WTC11 (cell line): ENCODE measurements around the gene CYP46A1. TPM values are rescaled to one million over a fixed set of nuclear protein-coding genes. Genes with fewer than 3 reads are reported as not detected.

Experiments used
- CREB1 ChIP-seq: sonication (generic); formaldehyde crosslinking; IDR thresholded peaks from 2 replicates; pipeline ENCODE4 v1.8.0; 2023; ENCODE audit warnings: mild to moderate bottlenecking, missing genetic modification reagents
- FOXJ3 ChIP-seq: sonication (generic); formaldehyde crosslinking; IDR thresholded peaks from 2 replicates; pipeline ENCODE4 v1.9.0; 2021; ENCODE audit warnings: missing genetic modification reagents, mild to moderate bottlenecking, borderline replicate concordance
- GABPB1 ChIP-seq: sonication (generic); formaldehyde crosslinking; IDR thresholded peaks from 2 replicates; pipeline ENCODE4 v1.8.1; 2023; ENCODE audit warnings: mild to moderate bottlenecking, missing genetic modification reagents
- KAT7 ChIP-seq: sonication (generic); formaldehyde crosslinking; IDR thresholded peaks from 2 replicates; pipeline ENCODE4 v1.8.1; 2023; ENCODE audit warnings: missing genetic modification reagents, mild to moderate bottlenecking, borderline replicate concordance
- RORB ChIP-seq: fragments of 250-450 bp; sonication (Bioruptor Pico); IDR thresholded peaks from 2 replicates; pipeline ENCODE4 v1.9.0; 2021; ENCODE audit warnings: mild to moderate bottlenecking
- SMAD4 ChIP-seq: sonication (generic); formaldehyde crosslinking; IDR thresholded peaks from 2 replicates; pipeline ENCODE4 v1.8.0; 2022; ENCODE audit warnings: mild to moderate bottlenecking, missing genetic modification reagents
- ZBTB21 ChIP-seq: sonication (generic); formaldehyde crosslinking; IDR thresholded peaks from 2 replicates; pipeline ENCODE4 v1.8.1; 2023; ENCODE audit warnings: mild to moderate bottlenecking, missing genetic modification reagents, borderline replicate concordance
- ZNF263 ChIP-seq: sonication (generic); formaldehyde crosslinking; IDR thresholded peaks from 2 replicates; pipeline ENCODE4 v1.8.1; 2022; ENCODE audit warnings: low read depth, mild to moderate bottlenecking, moderate library complexity, missing genetic modification reagents
- ZNF396 ChIP-seq: fragments of 250-450 bp; sonication (Bioruptor Pico); IDR thresholded peaks from 2 replicates; pipeline ENCODE4 v1.8.0; 2021; ENCODE audit warnings: mild to moderate bottlenecking, moderate library complexity, borderline replicate concordance
- total RNA-seq: library from RNA; stranded (reverse); gene quantifications from 3 replicates; pipeline ENCODE4 v1.2.3, GENCODE V29; 2021
- TF ChIP-seq, protein P1 (sequence below): sonication (generic); formaldehyde crosslinking; IDR thresholded peaks from 2 replicates; pipeline ENCODE4 v1.8.1; 2022; ENCODE audit warnings: low read depth, missing genetic modification reagents, borderline replicate concordance
- TF ChIP-seq, protein P2 (sequence below): fragments of 250-450 bp; sonication (Bioruptor Pico); conservative IDR thresholded peaks from 2 replicates; pipeline ENCODE4 v1.9.0; 2021; ENCODE audit warnings: mild to moderate bottlenecking
- TF ChIP-seq, protein P3 (sequence below): sonication (generic); formaldehyde crosslinking; IDR thresholded peaks from 2 replicates; pipeline ENCODE4 v1.8.0; 2023; ENCODE audit warnings: mild to moderate bottlenecking, missing genetic modification reagents
- TF ChIP-seq, protein P4 (sequence below): fragments of 250-450 bp; sonication (Bioruptor Pico); IDR thresholded peaks from 2 replicates; pipeline ENCODE4 v1.9.0; 2021; ENCODE audit warnings: mild to moderate bottlenecking
- TF ChIP-seq, protein P5 (sequence below): sonication (generic); formaldehyde crosslinking; IDR thresholded peaks from 2 replicates; pipeline ENCODE4 v1.8.0; 2023; ENCODE audit warnings: missing genetic modification reagents
- TF ChIP-seq, protein P6 (sequence below): sonication (generic); formaldehyde crosslinking; IDR thresholded peaks from 2 replicates; pipeline ENCODE4 v1.8.1; 2023; ENCODE audit warnings: mild to moderate bottlenecking, missing genetic modification reagents
- TF ChIP-seq, protein P7 (sequence below): sonication (generic); formaldehyde crosslinking; conservative IDR thresholded peaks from 2 replicates; pipeline ENCODE4 v1.8.1; 2022; ENCODE audit warnings: mild to moderate bottlenecking, missing genetic modification reagents
- TF ChIP-seq, protein P8 (sequence below): fragments of 250-450 bp; sonication (Bioruptor Pico); IDR thresholded peaks from 2 replicates; pipeline ENCODE4 v1.9.0; 2021; ENCODE audit warnings: moderate library complexity, mild to moderate bottlenecking, inconsistent platforms, borderline replicate concordance
- TF ChIP-seq, protein P9 (sequence below): sonication (generic); formaldehyde crosslinking; IDR thresholded peaks from 2 replicates; pipeline ENCODE4 v1.8.0; 2022; ENCODE audit warnings: mild to moderate bottlenecking, missing genetic modification reagents
- TF ChIP-seq, protein P10 (sequence below): fragments of 250-450 bp; sonication (Bioruptor Pico); IDR thresholded peaks from 2 replicates; pipeline ENCODE4 v1.9.0; 2021; ENCODE audit warnings: mild to moderate bottlenecking, borderline replicate concordance

Gene CYP46A1
- total RNA-seq, 1 experiment from 2014 or later, result 0.77 TPM

DNA sequence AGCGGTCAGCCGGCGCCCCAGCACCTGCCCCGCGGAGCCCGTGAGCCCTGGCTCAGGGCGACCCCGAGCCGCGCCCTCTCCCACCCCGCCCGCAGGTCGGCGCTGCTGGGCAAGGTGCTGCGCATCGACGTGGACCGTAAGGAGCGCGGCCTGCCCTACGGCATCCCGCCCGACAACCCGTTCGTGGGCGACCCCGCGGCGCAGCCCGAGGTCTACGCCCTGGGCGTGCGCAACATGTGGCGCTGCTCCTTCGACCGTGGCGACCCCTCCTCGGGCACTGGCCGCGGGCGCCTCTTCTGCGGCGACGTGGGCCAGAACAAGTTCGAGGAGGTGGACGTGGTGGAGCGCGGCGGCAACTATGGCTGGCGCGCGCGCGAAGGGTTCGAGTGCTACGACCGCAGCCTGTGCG is 24.8 kb upstream of the CYP46A1 start (continued):
- TF ChIP-seq, protein P1, sequence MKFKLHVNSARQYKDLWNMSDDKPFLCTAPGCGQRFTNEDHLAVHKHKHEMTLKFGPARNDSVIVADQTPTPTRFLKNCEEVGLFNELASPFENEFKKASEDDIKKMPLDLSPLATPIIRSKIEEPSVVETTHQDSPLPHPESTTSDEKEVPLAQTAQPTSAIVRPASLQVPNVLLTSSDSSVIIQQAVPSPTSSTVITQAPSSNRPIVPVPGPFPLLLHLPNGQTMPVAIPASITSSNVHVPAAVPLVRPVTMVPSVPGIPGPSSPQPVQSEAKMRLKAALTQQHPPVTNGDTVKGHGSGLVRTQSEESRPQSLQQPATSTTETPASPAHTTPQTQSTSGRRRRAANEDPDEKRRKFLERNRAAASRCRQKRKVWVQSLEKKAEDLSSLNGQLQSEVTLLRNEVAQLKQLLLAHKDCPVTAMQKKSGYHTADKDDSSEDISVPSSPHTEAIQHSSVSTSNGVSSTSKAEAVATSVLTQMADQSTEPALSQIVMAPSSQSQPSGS, result 0 out of 2 replicates have a peak, but pooled peaks have one; percentile 29
- TF ChIP-seq, protein P2, sequence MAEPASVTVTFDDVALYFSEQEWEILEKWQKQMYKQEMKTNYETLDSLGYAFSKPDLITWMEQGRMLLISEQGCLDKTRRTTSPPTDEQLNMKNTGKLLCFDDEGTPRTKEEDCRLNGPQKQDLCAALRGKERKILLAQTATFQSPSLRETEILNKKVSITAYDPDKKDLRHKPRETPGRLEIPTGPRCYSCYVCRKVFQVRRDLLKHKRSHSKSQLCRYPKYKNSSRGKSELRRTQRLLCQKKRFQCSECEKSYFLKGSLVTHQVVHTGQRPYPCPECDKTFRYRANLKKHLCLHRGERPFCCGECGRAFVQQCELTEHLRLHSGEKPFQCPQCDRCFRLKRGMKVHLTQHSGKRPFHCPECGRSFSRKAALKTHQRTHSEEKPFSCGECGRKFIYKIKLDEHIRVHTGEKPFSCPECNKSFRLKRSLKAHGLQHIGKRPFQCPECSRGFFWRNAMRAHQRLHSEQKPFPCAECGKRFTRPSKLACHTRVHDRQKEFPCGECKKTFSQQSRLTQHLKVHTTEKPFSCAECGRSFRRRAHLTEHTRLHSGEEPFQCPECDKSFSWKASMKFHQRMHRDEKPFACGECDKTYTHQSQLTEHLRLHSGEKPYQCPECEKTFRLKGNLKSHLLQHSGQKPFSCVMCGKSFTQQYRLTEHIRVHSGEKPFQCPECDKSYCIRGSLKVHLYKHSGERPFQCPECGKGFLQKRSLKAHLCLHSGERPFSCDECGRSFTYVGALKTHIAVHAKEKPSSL (CRISPR knock-in tag), result no peak
- TF ChIP-seq ZNF396 (CRISPR knock-in tag) (no peak), ZNF263 (CRISPR knock-in tag) (no peak), SMAD4 (no peak), ZBTB21 (CRISPR knock-in tag) (no peak), FOXJ3 (CRISPR knock-in tag) (no peak), GABPB1 (CRISPR knock-in tag) (no peak), CREB1 (CRISPR knock-in tag) (no peak), RORB (CRISPR knock-in tag) (no peak), KAT7 (CRISPR knock-in tag) (no peak)
- TF ChIP-seq, protein P3, sequence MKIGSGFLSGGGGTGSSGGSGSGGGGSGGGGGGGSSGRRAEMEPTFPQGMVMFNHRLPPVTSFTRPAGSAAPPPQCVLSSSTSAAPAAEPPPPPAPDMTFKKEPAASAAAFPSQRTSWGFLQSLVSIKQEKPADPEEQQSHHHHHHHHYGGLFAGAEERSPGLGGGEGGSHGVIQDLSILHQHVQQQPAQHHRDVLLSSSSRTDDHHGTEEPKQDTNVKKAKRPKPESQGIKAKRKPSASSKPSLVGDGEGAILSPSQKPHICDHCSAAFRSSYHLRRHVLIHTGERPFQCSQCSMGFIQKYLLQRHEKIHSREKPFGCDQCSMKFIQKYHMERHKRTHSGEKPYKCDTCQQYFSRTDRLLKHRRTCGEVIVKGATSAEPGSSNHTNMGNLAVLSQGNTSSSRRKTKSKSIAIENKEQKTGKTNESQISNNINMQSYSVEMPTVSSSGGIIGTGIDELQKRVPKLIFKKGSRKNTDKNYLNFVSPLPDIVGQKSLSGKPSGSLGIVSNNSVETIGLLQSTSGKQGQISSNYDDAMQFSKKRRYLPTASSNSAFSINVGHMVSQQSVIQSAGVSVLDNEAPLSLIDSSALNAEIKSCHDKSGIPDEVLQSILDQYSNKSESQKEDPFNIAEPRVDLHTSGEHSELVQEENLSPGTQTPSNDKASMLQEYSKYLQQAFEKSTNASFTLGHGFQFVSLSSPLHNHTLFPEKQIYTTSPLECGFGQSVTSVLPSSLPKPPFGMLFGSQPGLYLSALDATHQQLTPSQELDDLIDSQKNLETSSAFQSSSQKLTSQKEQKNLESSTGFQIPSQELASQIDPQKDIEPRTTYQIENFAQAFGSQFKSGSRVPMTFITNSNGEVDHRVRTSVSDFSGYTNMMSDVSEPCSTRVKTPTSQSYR, result 0 out of 2 replicates have a peak, but pooled peaks have one; percentile 41
- TF ChIP-seq, protein P4, sequence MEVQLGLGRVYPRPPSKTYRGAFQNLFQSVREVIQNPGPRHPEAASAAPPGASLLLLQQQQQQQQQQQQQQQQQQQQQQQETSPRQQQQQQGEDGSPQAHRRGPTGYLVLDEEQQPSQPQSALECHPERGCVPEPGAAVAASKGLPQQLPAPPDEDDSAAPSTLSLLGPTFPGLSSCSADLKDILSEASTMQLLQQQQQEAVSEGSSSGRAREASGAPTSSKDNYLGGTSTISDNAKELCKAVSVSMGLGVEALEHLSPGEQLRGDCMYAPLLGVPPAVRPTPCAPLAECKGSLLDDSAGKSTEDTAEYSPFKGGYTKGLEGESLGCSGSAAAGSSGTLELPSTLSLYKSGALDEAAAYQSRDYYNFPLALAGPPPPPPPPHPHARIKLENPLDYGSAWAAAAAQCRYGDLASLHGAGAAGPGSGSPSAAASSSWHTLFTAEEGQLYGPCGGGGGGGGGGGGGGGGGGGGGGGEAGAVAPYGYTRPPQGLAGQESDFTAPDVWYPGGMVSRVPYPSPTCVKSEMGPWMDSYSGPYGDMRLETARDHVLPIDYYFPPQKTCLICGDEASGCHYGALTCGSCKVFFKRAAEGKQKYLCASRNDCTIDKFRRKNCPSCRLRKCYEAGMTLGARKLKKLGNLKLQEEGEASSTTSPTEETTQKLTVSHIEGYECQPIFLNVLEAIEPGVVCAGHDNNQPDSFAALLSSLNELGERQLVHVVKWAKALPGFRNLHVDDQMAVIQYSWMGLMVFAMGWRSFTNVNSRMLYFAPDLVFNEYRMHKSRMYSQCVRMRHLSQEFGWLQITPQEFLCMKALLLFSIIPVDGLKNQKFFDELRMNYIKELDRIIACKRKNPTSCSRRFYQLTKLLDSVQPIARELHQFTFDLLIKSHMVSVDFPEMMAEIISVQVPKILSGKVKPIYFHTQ (CRISPR knock-in tag), result no peak
- TF ChIP-seq, protein P5, sequence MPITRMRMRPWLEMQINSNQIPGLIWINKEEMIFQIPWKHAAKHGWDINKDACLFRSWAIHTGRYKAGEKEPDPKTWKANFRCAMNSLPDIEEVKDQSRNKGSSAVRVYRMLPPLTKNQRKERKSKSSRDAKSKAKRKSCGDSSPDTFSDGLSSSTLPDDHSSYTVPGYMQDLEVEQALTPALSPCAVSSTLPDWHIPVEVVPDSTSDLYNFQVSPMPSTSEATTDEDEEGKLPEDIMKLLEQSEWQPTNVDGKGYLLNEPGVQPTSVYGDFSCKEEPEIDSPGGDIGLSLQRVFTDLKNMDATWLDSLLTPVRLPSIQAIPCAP (CRISPR knock-in tag), result no peak
- TF ChIP-seq, protein P6, sequence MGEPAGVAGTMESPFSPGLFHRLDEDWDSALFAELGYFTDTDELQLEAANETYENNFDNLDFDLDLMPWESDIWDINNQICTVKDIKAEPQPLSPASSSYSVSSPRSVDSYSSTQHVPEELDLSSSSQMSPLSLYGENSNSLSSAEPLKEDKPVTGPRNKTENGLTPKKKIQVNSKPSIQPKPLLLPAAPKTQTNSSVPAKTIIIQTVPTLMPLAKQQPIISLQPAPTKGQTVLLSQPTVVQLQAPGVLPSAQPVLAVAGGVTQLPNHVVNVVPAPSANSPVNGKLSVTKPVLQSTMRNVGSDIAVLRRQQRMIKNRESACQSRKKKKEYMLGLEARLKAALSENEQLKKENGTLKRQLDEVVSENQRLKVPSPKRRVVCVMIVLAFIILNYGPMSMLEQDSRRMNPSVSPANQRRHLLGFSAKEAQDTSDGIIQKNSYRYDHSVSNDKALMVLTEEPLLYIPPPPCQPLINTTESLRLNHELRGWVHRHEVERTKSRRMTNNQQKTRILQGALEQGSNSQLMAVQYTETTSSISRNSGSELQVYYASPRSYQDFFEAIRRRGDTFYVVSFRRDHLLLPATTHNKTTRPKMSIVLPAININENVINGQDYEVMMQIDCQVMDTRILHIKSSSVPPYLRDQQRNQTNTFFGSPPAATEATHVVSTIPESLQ (CRISPR knock-in tag), result no peak
- TF ChIP-seq, protein P7, sequence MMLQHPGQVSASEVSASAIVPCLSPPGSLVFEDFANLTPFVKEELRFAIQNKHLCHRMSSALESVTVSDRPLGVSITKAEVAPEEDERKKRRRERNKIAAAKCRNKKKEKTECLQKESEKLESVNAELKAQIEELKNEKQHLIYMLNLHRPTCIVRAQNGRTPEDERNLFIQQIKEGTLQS (CRISPR knock-in tag), result no peak
- TF ChIP-seq, protein P8, sequence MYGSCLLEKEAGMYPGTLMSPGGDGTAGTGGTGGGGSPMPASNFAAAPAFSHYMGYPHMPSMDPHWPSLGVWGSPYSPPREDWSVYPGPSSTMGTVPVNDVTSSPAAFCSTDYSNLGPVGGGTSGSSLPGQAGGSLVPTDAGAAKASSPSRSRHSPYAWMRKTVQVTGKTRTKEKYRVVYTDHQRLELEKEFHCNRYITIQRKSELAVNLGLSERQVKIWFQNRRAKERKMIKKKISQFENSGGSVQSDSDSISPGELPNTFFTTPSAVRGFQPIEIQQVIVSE (CRISPR knock-in tag), result no peak
- TF ChIP-seq, protein P9, sequence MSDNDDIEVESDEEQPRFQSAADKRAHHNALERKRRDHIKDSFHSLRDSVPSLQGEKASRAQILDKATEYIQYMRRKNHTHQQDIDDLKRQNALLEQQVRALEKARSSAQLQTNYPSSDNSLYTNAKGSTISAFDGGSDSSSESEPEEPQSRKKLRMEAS (CRISPR knock-in tag), result peak; percentile 71; the same call in 1 of the 2 replicates
- TF ChIP-seq, protein P10, sequence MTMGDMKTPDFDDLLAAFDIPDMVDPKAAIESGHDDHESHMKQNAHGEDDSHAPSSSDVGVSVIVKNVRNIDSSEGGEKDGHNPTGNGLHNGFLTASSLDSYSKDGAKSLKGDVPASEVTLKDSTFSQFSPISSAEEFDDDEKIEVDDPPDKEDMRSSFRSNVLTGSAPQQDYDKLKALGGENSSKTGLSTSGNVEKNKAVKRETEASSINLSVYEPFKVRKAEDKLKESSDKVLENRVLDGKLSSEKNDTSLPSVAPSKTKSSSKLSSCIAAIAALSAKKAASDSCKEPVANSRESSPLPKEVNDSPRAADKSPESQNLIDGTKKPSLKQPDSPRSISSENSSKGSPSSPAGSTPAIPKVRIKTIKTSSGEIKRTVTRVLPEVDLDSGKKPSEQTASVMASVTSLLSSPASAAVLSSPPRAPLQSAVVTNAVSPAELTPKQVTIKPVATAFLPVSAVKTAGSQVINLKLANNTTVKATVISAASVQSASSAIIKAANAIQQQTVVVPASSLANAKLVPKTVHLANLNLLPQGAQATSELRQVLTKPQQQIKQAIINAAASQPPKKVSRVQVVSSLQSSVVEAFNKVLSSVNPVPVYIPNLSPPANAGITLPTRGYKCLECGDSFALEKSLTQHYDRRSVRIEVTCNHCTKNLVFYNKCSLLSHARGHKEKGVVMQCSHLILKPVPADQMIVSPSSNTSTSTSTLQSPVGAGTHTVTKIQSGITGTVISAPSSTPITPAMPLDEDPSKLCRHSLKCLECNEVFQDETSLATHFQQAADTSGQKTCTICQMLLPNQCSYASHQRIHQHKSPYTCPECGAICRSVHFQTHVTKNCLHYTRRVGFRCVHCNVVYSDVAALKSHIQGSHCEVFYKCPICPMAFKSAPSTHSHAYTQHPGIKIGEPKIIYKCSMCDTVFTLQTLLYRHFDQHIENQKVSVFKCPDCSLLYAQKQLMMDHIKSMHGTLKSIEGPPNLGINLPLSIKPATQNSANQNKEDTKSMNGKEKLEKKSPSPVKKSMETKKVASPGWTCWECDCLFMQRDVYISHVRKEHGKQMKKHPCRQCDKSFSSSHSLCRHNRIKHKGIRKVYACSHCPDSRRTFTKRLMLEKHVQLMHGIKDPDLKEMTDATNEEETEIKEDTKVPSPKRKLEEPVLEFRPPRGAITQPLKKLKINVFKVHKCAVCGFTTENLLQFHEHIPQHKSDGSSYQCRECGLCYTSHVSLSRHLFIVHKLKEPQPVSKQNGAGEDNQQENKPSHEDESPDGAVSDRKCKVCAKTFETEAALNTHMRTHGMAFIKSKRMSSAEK (CRISPR knock-in tag), result no peak
